ENCODE data around the gene TMEM131.
"Not testable (repeated sequence)": the region's sequence is repeated elsewhere in the genome, so short reads cannot be mapped to it uniquely, and the experiment has no call there.

The TMEM131 gene
- total RNA-seq = 47.8 to 98.2 (median 68.4) reads per million in 3 experiments

GRCh38 chr2:97995734-97996624 lies at the start of gene TMEM131:
TSS of gene TMEM131 (minus strand) at chr2:97995948. CDS start at chr2:97995662, 286 bp downstream.
- DNase-seq = peak; percentile 93

GRCh38 chr2:98044730-98045129 lies 49.0 kb upstream of the TMEM131 start:
- DNase-seq = not testable (repeated sequence)

GRCh38 chr2:98043101-98043500 lies 47.4 kb upstream of the TMEM131 start:
- DNase-seq = no peak

GRCh38 chr2:98040331-98040939 lies 44.7 kb upstream of the TMEM131 start:
- DNase-seq = no peak

GRCh38 chr2:98039085-98039756 lies 43.5 kb upstream of the TMEM131 start:
- DNase-seq = no peak

- DNase-seq = no peak
Measured at GRCh38 chr2:98037666-98038336, 42.1 kb upstream of the TMEM131 start.

- DNase-seq = no peak
Measured at GRCh38 chr2:98037206-98037605, 41.5 kb upstream of the TMEM131 start.

GRCh38 chr2:98036349-98037000 lies 40.7 kb upstream of the TMEM131 start:
- no peak for DNase-seq

GRCh38 chr2:98034745-98035144 lies 39.0 kb upstream of the TMEM131 start:
- no peak for DNase-seq

- no peak for DNase-seq
Measured at GRCh38 chr2:98032086-98032485, 36.3 kb upstream of the TMEM131 start.

- no peak for DNase-seq
Measured at GRCh38 chr2:98029718-98030222, 34.0 kb upstream of the TMEM131 start.

- DNase-seq = no peak
Measured at GRCh38 chr2:98028931-98029717, 33.4 kb upstream of the TMEM131 start.

GRCh38 chr2:98028101-98028561 lies 32.4 kb upstream of the TMEM131 start:
- no peak for DNase-seq

GRCh38 chr2:98027538-98027937 lies 31.8 kb upstream of the TMEM131 start:
- DNase-seq = no peak

- DNase-seq = no peak
Measured at GRCh38 chr2:98026927-98027522, 31.3 kb upstream of the TMEM131 start.

- DNase-seq = no peak
Measured at GRCh38 chr2:98026292-98026691, 30.5 kb upstream of the TMEM131 start.

GRCh38 chr2:98025481-98026037 lies 29.8 kb upstream of the TMEM131 start:
- DNase-seq = no peak

- not testable (repeated sequence) for DNase-seq
Measured at GRCh38 chr2:98022067-98022466, 26.3 kb upstream of the TMEM131 start.

- no peak for DNase-seq
Measured at GRCh38 chr2:98020992-98021713, 25.4 kb upstream of the TMEM131 start.

GRCh38 chr2:98020516-98020915 lies 24.8 kb upstream of the TMEM131 start:
- DNase-seq = no peak

Measured in central memory CD4-positive, alpha-beta T cell (primary cell).